ENCODE measurements around the gene COL25A1.
"Not testable (repeated sequence)": the region's sequence is repeated elsewhere in the genome, so short reads cannot be mapped to it uniquely, and the experiment has no call there.

The COL25A1 gene

GRCh38 chr4:109114501-109114900 is 188.0 kb downstream of the COL25A1 start:
- FAIRE-seq: no peak

- no peak for FAIRE-seq
These were observed 188.9 kb downstream of the COL25A1 start for GRCh38 chr4:109113521-109113920.

GRCh38 chr4:109111031-109111430 is 191.4 kb downstream of the COL25A1 start:
- no peak for FAIRE-seq

GRCh38 chr4:109108215-109108614 is 194.2 kb downstream of the COL25A1 start:
- FAIRE-seq: not testable (repeated sequence)

GRCh38 chr4:109094056-109094455 is 208.4 kb downstream of the COL25A1 start:
- no peak for FAIRE-seq

- no peak for FAIRE-seq
These were observed 210.6 kb downstream of the COL25A1 start for GRCh38 chr4:109091727-109092409.

- FAIRE-seq: no peak
These were observed 218.5 kb downstream of the COL25A1 start for GRCh38 chr4:109083911-109084310.

GRCh38 chr4:109079731-109080130 is 222.7 kb downstream of the COL25A1 start:
- no peak for FAIRE-seq

GRCh38 chr4:109079201-109079600 is 223.3 kb downstream of the COL25A1 start:
- no peak for FAIRE-seq

- FAIRE-seq: no peak
These were observed 223.7 kb downstream of the COL25A1 start for GRCh38 chr4:109078724-109079123.

GRCh38 chr4:109077505-109077904 is 225.0 kb downstream of the COL25A1 start:
- no peak for FAIRE-seq

GRCh38 chr4:109076709-109077108 is 225.7 kb downstream of the COL25A1 start:
- not testable (repeated sequence) for FAIRE-seq

- no peak for FAIRE-seq
These were observed 226.8 kb downstream of the COL25A1 start for GRCh38 chr4:109075621-109076020.

GRCh38 chr4:109072595-109072994 is 229.9 kb downstream of the COL25A1 start:
- no peak for FAIRE-seq

GRCh38 chr4:109070677-109071076 is 231.8 kb downstream of the COL25A1 start:
- not testable (repeated sequence) for FAIRE-seq

- FAIRE-seq: no peak
These were observed 234.8 kb downstream of the COL25A1 start for GRCh38 chr4:109067508-109068235.

- FAIRE-seq: no peak
These were observed 237.5 kb downstream of the COL25A1 start for GRCh38 chr4:109065006-109065405.

GRCh38 chr4:109053257-109053656 is 249.2 kb downstream of the COL25A1 start:
- FAIRE-seq: no peak

GRCh38 chr4:109052821-109053220 is 249.6 kb downstream of the COL25A1 start:
- FAIRE-seq: no peak

GRCh38 chr4:109051054-109051453 is 251.4 kb downstream of the COL25A1 start:
- FAIRE-seq: no peak

- FAIRE-seq: no peak
These were observed 252.5 kb downstream of the COL25A1 start for GRCh38 chr4:109049926-109050325.

- FAIRE-seq: no peak
These were observed 255.8 kb downstream of the COL25A1 start for GRCh38 chr4:109046471-109047201.

- no peak for FAIRE-seq
These were observed 258.0 kb downstream of the COL25A1 start for GRCh38 chr4:109044431-109044830.

- FAIRE-seq: no peak
These were observed 259.2 kb downstream of the COL25A1 start for GRCh38 chr4:109043286-109043685.

All from TTC549 (cell line).